GM15510 (cell line): ENCODE measurements around the gene BCAR3.

Experiments used
- POLR2A ChIP-seq: IDR thresholded peaks from 3 replicates; pipeline ENCODE4 v1.6.1; 2011; ENCODE audit warnings: borderline replicate concordance; ENCODE audit not compliant: insufficient read length; ENCODE audit errors: extremely low read depth

Gene BCAR3

DNA sequence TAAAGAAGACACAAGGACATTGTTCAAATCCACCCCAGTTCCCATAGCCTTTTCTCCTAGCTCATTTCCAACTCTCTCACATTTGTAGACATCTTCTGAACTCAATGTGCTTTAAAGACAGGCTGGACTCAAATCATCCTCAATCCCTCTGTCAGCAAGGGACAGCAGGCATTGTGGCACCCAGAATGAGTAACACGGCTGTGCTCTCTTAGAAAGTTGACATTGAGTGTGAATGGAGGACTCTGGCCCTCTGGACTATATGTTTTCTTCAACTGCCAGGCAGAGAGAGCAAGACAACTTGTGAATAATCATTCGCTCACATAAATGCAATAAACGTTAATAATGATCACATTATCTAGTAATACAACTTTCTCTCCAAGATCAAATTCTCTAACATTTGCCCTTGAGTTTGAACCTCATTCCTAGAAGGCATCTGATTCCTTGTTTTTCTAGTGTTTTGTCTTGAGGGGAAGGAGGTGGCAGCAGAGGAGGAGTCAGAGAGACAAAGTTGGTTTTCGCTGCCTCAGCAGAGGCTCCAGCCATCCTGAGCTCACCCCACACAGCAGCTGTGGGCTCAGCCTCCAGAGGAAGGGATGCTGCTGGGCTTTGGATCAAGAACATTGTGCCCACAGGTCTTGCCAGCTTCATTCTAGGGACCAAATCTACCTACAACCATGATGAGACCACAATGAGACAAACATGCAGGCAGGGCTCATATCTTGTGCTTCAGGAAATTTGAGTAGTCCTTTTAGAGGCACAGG lies 85.1 kb downstream of the BCAR3 start:
- no peak for TF ChIP-seq POLR2A

DNA sequence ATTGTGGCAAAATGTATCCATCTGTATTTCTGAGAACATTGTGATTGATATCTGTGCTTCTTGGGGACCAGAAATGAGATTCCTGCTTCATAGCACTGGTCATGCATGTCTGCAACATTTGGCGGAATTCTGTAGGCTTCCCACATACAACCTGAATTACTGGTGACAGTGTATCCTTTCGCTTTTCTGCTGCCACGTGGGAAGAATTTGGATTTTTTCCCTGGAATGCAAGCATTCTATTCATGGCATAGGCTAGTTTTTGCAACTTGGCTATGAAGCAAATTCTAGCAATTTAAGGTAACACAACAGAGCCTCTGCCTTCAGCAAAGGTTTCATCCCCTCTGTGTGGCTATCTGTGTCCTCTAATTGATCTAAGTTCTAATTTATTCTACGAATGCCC lies 85.9 kb downstream of the BCAR3 start:
- TF ChIP-seq POLR2A = no peak

DNA sequence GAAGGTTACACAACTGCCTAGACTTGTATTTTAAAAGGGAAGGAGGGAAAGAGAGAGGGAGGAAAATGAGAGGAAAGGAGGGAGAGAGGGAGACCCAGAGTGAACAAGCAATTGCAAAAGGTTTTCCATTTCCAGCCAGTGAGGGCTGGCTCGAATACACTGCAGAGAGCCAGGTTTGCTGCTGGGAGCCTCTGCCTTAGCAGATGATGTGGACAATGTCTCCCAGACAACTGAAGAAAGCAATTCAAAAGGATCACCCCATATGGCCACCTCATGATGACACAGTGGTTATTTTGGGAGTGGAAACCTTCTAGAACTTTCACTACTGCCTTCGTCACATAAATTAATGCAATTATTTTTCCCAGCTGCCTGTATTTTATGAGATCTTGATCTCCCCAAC lies 86.4 kb downstream of the BCAR3 start:
- no peak for TF ChIP-seq POLR2A

DNA sequence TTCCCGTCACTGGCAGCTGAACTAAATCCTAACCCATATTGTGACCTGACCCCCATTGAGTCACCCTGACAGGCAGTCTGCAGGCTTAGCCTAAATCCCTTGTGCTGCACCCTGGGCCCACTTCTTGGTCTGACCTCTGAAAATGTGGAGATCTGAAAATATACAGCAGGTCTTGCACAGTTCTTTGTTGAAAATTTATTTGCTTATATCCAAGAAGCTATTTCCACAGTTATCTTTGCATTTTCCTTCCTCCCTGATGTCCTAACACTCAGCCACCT lies 87.1 kb downstream of the BCAR3 start:
- no peak for TF ChIP-seq POLR2A

DNA sequence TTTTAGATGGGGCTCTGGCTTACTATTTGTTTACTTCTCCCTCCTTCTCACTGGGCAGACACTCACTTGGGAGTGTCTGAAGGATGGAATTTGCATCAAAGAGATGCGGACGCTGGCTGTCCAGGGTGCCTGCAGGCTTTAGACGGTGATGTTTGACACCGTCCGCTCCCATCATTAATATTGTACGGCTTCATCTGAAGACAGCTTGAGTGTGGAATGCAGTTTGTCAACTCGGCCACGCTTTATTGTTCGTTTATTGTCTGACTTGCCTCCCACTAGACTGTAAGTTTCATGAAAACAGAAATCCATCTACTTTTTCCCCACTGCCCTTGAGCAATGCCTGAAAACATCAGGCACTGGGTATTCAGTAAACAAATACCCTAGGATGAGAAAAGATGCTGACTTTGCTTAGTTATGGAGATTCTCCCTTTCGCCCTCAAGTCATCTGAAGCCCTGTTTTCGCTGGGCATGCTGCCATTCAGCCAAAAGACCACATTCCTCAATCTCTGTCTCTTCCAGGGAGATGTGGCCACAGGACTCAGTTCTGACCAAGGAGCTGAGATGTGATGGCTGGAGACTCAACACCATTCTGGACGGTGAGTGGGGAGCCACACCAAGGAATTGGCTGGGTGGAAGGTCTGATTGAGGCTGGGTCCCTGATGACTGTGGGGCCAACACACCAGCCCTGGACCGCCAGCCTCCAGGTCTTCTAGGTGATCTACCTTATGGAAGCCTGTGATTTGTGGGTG lies 87.6 kb downstream of the BCAR3 start:
- TF ChIP-seq POLR2A = no peak

DNA sequence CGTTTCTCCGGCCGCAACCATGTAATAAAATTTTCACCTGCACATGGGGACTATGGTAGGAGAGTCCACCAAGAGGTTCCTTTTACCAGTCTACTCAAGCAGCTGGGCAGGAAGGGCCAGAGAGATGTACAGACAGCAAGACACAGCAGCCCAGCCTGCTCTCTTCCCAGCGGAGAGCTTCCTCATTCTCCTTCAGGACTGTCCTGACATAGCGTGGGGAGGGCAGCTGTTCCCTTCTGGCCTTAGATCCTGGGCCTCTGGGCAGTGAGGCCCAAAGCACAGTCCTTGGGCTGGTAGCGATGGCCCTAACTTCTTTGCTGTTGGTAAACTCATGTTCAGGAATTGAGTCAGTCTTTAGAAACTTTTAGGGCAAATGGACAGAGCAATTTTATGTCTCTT lies 89.1 kb downstream of the BCAR3 start:
- no peak for TF ChIP-seq POLR2A

DNA sequence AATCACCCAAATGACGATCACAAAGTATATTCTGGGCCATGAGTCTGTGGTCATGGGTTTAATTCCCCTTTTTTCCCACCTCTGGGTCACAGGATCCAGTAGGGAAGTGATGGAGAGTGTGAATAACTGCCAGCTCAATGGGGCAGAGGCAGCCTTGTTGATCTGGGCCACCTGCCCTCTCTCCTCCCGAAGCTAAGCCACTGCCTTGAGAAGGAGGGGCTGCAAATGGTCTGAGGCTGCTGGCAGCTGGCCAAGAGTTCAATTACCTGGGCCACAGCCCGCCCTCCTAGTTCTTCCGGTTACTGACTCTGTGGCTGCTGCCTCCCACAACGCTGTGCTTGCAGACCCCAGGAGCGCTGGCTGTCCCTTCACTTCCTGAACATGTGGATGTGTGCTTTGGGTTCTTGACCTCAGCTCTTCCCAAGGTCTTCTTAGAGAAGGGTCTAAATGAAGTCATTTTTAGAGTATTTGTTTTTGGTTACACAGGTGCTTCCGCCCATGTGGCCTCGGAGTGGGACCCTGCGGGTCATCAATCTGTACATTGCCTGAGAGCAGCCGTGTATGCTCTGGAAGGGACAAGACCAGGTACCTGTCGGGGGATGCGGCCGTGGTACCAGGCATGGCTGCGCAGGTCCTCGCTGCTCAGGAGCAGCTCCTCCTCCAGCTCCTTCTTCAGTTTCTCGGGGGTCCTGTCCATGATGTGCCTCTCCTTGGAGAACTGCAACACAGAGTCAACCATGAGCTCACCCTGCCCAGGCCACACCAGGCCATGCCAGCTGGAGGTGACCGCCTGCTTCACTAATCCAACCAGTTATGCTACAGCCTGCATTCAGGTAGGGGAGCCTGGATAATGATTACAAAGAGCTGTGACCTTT lies 89.7 kb downstream of the BCAR3 start:
- no peak for TF ChIP-seq POLR2A

DNA sequence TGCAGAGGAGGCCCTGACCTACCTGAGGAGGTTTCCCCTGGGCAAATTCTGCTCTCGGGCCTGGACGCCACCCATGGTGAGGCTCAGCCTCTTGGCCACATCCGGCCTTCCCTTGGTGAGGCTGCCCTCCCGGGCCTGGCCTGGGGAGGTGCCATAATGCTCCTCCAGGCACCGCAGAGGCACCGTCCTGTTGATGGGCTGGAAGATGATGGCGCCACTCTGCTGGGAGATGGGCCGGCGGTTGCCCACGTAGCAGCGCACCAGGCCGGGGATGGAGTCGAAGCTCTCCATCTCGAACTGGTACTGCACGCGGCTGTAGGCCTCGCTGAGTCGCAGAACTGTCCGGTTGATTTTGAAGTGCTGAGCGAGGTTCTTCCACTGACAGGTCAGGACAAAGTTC lies 92.7 kb downstream of the BCAR3 start:
- TF ChIP-seq POLR2A = no peak

DNA sequence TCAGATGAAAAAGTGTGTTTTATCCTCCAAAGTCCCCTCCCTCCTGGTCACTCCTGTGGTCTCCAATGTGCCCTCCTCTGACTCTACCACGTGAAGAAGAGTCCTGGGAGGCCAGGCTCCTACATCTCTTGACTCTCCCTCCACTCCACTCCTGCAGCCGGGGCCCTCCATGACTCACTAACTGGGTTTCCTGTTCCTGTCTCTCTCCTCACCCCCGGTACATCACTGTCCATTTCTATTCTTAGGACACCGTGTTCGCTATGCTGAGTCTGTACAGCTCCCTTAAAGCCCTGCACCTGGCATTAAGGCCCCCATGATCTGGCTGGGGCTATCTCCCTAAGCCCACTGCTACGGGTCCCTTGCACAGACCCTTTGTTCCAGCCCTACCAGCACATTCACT lies 93.4 kb downstream of the BCAR3 start:
- no peak for TF ChIP-seq POLR2A

DNA sequence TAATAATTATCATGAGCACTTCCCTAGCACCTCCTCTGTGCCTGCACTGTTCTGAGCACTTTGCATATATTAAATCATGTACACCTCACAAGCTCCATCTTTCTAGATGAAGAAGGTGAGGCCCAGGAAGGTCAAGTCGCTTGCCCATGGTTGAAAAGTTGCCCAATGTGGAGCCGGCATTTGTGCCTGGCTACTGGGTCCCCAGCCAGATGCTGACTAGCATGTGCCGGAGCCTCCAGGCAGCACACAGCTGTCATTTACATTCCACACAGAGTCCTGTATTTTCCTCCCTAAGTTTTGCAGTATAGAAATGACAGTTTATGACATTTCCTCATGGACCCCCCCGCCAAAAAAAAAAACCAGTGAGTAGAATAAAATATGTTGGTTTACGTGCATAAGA lies 94.3 kb downstream of the BCAR3 start:
- TF ChIP-seq POLR2A = no peak

DNA sequence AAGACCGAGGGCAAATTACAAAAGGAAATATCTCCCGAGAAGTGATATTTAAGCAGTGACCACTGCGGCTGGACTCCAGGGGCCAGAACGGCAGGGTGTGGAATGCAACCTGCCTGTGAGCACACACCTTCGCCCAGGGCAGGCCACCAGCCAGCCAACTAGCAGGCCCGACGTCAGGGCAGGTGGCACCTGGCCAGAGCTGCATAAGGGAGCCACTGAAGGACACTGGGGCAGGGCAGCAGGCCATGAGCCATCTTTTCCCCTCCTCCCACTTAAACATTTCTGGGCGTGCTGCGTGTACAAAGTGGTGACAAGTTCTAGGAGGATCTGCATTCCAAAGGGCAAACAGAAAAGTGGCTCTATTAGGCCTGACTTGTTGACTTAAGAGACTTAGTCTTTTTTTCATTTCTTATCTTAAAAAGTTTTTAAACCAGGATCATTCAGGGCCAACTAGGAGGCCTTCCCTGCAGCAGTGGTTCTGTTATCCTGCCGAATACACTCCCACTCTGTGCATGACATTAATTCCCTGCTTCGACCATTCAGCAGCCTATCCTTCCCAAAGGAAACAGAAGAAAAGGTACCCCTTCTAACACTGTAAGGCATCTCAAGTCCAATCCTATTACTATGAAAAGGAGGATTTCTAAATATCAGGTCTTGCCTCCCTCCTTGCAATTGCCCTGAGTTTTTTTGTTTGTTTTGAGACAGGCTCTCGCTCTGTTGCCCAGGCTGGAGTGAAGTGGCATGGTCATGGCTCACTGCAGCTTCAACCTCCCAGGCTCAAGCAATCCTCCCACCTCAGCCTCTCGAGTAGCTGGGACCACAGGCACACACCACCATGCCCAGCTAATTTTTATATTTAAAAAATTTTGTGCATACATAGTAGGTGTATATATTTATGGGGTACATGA lies 96.3 kb downstream of the BCAR3 start:
- no peak for TF ChIP-seq POLR2A

DNA sequence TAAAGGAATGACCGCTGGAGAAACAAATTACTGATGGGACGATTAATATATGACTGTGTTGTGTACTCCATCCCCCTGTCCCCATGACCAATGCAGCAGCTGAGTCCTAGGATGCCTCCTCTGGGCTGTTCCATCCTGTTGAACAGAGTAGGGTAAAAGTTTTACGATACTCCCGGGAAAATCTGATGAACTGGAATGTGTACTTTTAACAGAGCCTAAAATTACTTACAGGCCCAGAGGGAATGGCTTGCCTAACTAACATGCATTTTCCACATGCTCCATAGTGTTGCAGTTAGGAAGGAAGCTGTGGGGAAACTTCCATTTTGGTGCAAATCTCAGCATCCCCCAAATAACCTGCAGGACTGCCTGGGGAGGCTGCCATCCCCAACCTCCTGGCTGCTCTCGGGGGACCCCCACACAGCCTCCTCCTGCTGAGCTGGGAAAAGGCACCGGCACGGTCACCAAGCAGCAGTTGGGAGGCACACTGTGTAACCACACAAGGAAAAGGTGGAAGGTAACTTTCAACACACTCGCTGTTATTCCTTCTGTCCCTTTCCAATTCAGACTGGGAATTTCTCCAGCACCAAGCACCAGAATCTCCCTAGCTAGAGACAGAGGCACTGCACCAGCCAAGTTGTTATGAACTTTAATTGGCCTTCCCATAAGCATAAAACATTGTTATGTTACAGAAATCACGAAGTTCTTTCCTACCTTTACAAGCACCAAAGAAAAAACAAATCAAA lies 97.2 kb downstream of the BCAR3 start:
- no peak for TF ChIP-seq POLR2A

DNA sequence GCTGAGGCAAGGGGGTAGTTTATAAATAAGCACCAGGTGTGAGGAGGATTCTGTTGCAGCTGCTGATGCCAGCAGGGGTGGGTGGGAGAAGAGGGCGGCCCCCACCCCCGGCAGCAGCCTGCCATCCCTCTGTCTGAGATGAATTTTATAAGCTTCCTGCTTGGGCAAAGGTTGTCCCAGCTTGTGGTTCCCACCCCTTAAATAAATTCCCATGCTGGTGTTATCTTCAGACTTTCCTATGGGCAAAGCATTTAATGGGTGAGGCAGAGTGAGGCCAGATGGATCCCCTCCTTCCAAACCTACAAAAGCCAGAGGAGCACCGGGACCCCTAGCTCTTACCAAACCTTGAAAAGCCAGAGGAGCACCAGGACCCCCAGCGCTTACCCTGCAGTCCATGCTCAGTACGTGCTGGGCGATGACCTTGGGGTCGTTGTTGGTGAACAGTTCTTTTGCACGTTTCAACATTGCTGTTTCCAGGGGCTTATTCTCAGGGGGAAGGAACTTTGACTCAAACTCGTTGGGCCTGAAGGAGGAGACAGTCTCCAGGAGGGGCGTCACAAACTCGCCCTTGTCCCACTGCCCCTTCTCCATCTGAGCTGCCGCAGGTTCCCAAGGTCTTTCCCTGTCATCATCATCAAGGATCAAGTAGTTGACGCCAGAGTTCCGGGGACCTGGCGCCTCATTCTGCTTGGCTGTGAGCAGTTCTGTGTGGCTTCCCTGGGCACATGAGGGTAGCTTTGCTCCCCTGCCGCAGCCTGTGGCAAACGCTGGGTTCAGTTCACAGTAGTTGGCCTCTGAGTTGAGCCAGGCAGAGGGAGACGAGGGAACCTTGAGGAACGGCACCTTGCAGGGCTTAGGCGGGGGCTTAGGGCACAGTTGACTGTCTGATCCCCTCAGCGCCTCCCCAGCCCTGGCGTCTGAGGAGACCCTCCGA lies 99.5 kb downstream of the BCAR3 start:
- no peak for TF ChIP-seq POLR2A
